Measurements from ENCODE around the gene NTF3. TPM values are rescaled to one million over a fixed set of nuclear protein-coding genes. Genes with fewer than 3 reads are reported as not detected.

Gene NTF3
- total RNA-seq, 4 donors from 2014 or later, result 0.80 to 2.9 (median 1.3) TPM

DNA sequence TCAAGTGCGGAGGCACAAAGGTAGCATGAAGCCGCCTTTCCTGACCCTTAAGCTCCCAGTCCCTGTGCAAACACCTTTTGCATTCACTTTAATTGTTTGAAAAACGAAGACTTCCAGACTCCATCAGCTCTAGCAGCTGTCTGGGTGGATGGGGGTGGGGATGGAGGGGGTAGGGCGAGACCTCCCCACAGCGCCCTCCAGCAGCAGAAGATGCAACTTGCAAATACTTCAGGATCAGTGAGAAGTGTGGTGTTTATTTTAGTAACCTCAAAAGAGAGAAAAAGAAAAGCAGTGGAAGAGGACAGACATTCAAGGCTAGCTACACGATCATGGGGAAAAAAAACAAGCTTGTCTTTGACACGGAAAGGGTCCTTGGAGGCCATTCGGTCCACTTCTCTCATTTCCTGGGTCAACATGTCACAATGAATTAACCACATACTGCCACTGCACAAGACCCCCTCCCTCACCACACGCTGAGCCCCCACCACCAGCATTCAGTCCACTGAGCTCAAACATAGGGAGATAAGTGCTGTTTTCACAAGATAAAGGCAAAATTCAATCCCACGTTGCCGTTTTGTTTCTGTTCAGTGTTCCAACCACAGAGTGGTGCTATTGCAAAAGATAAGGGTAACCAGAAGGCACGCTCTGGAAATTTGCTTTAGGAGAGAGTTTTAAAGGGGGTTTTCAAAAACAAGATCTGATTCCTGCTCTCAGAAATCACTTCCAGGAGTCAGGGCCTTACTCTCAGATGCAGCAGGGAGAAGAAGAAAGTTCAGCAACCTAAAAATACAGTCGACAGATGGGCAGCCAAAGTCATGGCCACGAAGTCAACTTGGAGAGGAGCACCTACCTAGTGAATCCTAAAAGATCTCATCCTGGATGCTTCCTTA, 3.3 kb upstream of the NTF3 start:
- H3K4me3 ChIP-seq, result no peak overlapping the region
- WGBS, result 29% methylated on average over 14 of the region's 14 CpGs
- peaks cover 38% of the 10 kb centered on the region for H3K4me1 ChIP-seq
- H3K27ac ChIP-seq, result no peak overlapping the region
- no peak for DNase-seq (ENCODE audit: low spot score in 2 of 2)
- no peaks in the 10 kb centered on the region for H3K9me3 ChIP-seq
- H3K36me3 ChIP-seq, result no peaks in the 10 kb centered on the region
- no peak for TF ChIP-seq POLR2AphosphoS5 (IDR thresholded peaks at IDR 0.05)
- TF ChIP-seq, protein P1, sequence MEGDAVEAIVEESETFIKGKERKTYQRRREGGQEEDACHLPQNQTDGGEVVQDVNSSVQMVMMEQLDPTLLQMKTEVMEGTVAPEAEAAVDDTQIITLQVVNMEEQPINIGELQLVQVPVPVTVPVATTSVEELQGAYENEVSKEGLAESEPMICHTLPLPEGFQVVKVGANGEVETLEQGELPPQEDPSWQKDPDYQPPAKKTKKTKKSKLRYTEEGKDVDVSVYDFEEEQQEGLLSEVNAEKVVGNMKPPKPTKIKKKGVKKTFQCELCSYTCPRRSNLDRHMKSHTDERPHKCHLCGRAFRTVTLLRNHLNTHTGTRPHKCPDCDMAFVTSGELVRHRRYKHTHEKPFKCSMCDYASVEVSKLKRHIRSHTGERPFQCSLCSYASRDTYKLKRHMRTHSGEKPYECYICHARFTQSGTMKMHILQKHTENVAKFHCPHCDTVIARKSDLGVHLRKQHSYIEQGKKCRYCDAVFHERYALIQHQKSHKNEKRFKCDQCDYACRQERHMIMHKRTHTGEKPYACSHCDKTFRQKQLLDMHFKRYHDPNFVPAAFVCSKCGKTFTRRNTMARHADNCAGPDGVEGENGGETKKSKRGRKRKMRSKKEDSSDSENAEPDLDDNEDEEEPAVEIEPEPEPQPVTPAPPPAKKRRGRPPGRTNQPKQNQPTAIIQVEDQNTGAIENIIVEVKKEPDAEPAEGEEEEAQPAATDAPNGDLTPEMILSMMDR (IDR thresholded peaks at IDR 0.05), result peak; percentile 12 to 15
- H3K27me3 ChIP-seq, result peaks cover 85% of the 10 kb centered on the region

DNA sequence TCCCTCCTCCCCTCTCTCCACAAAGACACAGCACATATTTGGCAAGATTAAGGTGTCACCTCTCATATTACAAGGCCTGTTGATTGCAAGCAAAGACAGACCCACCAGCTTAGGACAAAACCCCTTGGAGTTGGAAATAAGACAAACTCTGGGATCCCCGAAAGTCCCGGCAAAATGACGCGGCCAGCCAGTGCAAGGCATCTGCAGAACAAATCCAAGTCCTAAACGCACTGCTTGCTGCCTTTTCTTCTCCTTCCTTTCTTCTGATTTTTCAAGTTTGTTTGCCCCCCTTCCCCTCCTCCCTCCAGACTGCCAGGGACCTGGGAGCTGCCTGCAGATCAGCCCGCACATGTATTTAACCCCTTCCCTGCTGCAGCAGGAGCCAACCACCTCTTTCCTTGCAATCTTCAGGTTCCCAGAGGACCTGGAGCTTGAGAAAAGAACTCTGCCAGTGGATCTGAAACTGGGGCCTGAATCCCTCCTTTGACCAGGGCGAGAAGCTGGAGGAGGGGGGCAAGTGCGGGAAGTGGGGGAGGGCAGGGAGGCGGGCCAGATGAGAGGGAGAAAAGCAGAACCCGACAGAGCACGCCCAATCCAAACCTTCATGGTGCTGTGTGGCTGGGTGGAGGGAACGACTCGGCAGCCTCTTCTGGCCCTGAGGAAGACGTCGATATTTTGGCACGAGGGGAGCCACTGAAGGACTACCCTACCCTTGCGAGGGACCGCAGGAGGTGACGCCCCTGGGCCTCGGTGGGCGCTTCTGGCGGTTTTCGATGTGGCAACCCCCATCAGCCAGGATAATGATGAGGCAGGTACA, 2.0 kb upstream of the NTF3 start:
- TF ChIP-seq POLR2A (IDR thresholded peaks at IDR 0.05), result no peak
- H3K27ac ChIP-seq, result no peak overlapping the region
- H3K36me3 ChIP-seq, result no peaks in the 10 kb centered on the region
- peaks cover 41% of the 10 kb centered on the region for H3K4me1 ChIP-seq
- no peaks in the 10 kb centered on the region for H3K9me3 ChIP-seq
- no peak for DNase-seq (ENCODE audit: low spot score in 2 of 2)
- 39% methylated on average over 18 of the region's 23 CpGs for WGBS
- H3K27me3 ChIP-seq, result peaks cover 91% of the 10 kb centered on the region
- H3K4me3 ChIP-seq, result no peak overlapping the region

DNA sequence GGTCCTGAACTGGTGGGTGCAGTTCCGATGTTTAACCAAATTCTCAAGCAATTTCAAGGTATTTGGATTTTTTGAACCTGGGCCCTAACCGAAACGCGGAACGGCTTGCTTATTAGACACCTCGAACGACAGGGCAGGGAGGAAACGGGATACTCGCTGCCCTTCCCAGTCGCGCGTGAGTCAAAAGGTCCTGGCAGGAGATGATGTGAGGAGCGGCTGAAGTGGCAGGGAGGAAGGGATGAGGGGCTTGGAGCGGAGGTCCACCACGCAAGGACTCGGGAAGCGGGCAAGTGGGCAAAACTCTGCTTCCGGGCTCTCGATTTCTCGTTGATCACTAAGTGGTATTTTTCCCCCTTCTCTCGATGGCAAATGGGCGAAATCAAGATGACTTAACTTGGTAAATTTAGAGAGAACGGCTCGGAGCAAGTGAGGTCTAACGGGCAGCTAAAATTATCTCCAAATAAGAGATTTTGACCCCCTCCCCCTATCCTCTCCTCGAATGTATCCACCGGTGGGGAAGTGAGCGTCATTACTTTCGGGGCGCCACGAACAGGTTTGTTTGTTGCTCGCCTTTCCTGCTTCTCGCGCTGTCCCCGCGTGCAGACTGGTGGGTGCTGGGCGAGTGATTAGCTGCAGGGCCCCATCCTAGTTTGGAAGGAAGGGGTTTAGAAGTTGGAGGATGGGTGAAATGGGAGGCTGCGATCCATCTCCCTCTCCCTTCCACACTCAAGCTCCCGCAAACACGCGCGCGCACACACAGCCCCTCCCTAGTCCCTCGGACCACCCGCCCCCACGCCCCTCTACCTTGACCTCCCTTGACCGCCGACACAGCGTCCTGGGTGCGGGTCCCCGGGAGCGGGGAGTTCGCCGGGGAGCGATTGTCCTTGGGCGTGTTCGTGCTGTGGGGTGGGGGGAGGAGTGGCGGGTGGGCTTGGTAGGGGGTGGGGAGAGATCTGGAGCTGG, 986 bp upstream of the NTF3 start:
- no peaks in the 10 kb centered on the region for H3K9me3 ChIP-seq
- no peaks in the 10 kb centered on the region for H3K36me3 ChIP-seq
- no peak for DNase-seq (ENCODE audit: low spot score in 2 of 2)
- H3K27ac ChIP-seq, result no peak overlapping the region
- peaks cover 41% of the 10 kb centered on the region for H3K4me1 ChIP-seq
- peak overlapping the region; percentile 51 for H3K4me3 ChIP-seq
- H3K27me3 ChIP-seq, result peaks cover 91% of the 10 kb centered on the region
- WGBS, result 2% methylated on average over 58 of the region's 58 CpGs
- TF ChIP-seq POLR2AphosphoS5 (IDR thresholded peaks at IDR 0.05), result no peak
- TF ChIP-seq EP300 (IDR thresholded peaks at IDR 0.05), result no peak
- no peak for TF ChIP-seq POLR2A (IDR thresholded peaks at IDR 0.05)
- TF ChIP-seq, protein P1 (IDR thresholded peaks at IDR 0.05), result no peak

DNA sequence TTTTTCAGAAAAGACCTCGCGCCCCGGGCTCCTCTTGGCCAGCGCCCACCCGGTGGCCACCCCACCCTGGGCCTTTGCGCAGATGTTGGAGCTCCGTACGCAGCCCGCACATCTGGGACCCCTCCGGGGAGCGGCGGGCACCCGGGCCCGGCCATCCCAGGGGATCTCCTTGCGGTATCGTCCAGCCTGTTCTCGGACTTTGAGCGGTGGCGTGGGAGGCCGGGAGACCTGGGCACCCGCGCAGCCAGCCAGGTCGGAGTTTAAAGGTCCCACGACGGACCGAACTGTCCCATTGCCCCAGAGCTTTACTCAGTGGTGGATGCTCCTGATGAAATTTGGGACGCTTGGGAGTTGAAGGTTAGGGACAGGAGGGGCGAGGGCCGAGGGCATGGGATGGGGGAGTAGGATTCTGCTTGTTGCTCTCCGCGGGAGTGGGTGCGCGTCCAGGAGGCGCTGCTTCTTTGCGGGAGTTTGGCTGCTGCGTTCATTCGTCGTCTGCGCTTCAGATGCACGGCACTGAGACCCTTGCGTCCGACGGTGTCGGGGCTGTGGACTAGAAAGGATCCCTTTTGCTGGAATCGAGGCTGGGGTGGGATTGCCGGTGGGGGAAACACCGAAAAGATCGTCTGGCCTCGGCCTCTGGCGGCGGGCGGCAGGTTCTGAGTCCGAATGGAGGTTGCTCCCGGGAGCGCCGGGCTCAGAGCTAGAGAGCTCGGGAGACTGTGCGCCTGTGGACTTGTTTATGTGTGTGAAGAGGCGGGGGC, 1.4 kb downstream of the NTF3 start:
- peak overlapping the region; percentile 15 for H3K27ac ChIP-seq
- 3% methylated on average over 36 of the region's 59 CpGs for WGBS
- no peaks in the 10 kb centered on the region for H3K36me3 ChIP-seq
- no peaks in the 10 kb centered on the region for H3K9me3 ChIP-seq
- H3K27me3 ChIP-seq, result peaks cover 75% of the 10 kb centered on the region
- peaks cover 41% of the 10 kb centered on the region for H3K4me1 ChIP-seq
- no peak for DNase-seq (ENCODE audit: low spot score in 2 of 2)
- peak overlapping the region; percentile 51 for H3K4me3 ChIP-seq
- no peak for TF ChIP-seq POLR2AphosphoS5 (IDR thresholded peaks at IDR 0.05)
- TF ChIP-seq, protein P1 (IDR thresholded peaks at IDR 0.05), result no peak
- TF ChIP-seq EP300 (IDR thresholded peaks at IDR 0.05), result no peak
- no peak for TF ChIP-seq POLR2A (IDR thresholded peaks at IDR 0.05)
